ENCODE results near the gene MUC4. TPM values are rescaled to one million over a fixed set of nuclear protein-coding genes. Genes with fewer than 3 reads are reported as not detected.
A peak's percentile ranks its signal among the peaks of the same experiment; 100 is the strongest.
"Not testable (repeated sequence)": the region's sequence is repeated elsewhere in the genome, so short reads cannot be mapped to it uniquely, and the experiment has no call there.

The MUC4 gene
- total RNA-seq, 1 donor from 2014 or later, result 0.60 TPM

- H3K9me3 Mint-ChIP-seq (ENCODE audit: low read depth), result no peaks in the 10 kb centered on the region
- TF ChIP-seq, protein P1, sequence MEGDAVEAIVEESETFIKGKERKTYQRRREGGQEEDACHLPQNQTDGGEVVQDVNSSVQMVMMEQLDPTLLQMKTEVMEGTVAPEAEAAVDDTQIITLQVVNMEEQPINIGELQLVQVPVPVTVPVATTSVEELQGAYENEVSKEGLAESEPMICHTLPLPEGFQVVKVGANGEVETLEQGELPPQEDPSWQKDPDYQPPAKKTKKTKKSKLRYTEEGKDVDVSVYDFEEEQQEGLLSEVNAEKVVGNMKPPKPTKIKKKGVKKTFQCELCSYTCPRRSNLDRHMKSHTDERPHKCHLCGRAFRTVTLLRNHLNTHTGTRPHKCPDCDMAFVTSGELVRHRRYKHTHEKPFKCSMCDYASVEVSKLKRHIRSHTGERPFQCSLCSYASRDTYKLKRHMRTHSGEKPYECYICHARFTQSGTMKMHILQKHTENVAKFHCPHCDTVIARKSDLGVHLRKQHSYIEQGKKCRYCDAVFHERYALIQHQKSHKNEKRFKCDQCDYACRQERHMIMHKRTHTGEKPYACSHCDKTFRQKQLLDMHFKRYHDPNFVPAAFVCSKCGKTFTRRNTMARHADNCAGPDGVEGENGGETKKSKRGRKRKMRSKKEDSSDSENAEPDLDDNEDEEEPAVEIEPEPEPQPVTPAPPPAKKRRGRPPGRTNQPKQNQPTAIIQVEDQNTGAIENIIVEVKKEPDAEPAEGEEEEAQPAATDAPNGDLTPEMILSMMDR (IDR thresholded peaks at IDR 0.05; ENCODE audit: unreplicated experiment), result no peak
- no peaks in the 10 kb centered on the region for H3K36me3 Mint-ChIP-seq (ENCODE audit: insufficient read depth)
- H3K4me1 Mint-ChIP-seq (ENCODE audit: low read depth), result no peaks in the 10 kb centered on the region
- DNase-seq (ENCODE audit: low spot score, unreplicated experiment), result no peak
- H3K27me3 Mint-ChIP-seq, result peaks cover 19% of the 10 kb centered on the region
- H3K4me3 Mint-ChIP-seq (ENCODE audit: low read depth), result no peak overlapping the region
- H3K27ac Mint-ChIP-seq, result no peak overlapping the region
Measured at GRCh38 chr3:195777975-195778374, 33.8 kb downstream of the MUC4 start.

- Mint-ChIP-seq H3K4me1 (ENCODE audit: low read depth) (no peaks in the 10 kb centered on the region), H3K36me3 (ENCODE audit: insufficient read depth) (no peaks in the 10 kb centered on the region), H3K9me3 (ENCODE audit: low read depth) (no peaks in the 10 kb centered on the region), H3K27ac (no peak overlapping the region), H3K27me3 (peaks cover 4% of the 10 kb centered on the region), H3K4me3 (ENCODE audit: low read depth) (no peak overlapping the region)
- no peak for DNase-seq (ENCODE audit: low spot score, unreplicated experiment)
- TF ChIP-seq, protein P1 (IDR thresholded peaks at IDR 0.05; ENCODE audit: unreplicated experiment), result peak; percentile 57
Measured at GRCh38 chr3:195774917-195775316, 36.8 kb downstream of the MUC4 start.

DNA sequence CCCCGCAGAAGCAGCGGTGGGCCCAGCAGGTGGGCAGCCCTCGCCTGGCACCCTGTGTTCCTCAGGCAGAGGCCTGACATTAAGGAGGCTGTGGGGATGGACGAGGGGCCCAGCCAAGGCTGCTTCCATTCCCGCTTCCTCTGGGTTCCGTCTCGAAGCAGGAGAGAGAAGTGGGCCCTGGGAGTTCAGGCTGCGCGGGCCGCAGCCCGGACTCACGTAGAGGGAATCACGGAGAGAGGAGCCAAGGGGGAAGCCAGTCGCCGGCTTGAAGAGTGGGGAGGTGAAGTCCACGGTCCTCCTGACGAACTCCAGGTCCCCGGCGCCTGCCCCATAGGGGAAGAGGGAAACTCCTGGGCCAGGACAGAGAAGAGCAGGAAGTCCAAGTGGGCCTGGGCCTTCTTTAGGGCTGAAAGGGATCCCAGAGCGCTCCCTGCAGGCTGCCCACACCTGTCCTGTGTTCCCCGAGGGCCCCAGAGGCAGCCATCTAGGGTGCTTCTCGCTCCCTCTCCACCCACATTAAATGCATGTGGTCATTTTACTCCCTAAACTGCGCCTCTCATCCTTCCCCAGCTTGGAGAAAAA is 37.7 kb downstream of the MUC4 start:
- Mint-ChIP-seq H3K4me3 (ENCODE audit: low read depth) (no peak overlapping the region), H3K9me3 (ENCODE audit: low read depth) (no peaks in the 10 kb centered on the region), H3K27ac (no peak overlapping the region), H3K4me1 (ENCODE audit: low read depth) (no peaks in the 10 kb centered on the region), H3K27me3 (peaks cover 7% of the 10 kb centered on the region), H3K36me3 (ENCODE audit: insufficient read depth) (no peaks in the 10 kb centered on the region)
- TF ChIP-seq, protein P1 (IDR thresholded peaks at IDR 0.05; ENCODE audit: unreplicated experiment), result no peak
- DNase-seq (ENCODE audit: low spot score, unreplicated experiment), result no peak

- H3K9me3 Mint-ChIP-seq (ENCODE audit: low read depth), result no peaks in the 10 kb centered on the region
- H3K27me3 Mint-ChIP-seq, result peaks cover 7% of the 10 kb centered on the region
- TF ChIP-seq, protein P1 (IDR thresholded peaks at IDR 0.05; ENCODE audit: unreplicated experiment), result no peak
- H3K36me3 Mint-ChIP-seq (ENCODE audit: insufficient read depth), result no peaks in the 10 kb centered on the region
- no peak overlapping the region for H3K27ac Mint-ChIP-seq
- H3K4me1 Mint-ChIP-seq (ENCODE audit: low read depth), result no peaks in the 10 kb centered on the region
- H3K4me3 Mint-ChIP-seq (ENCODE audit: low read depth), result no peak overlapping the region
- DNase-seq (ENCODE audit: low spot score, unreplicated experiment), result no peak
Measured at GRCh38 chr3:195771646-195772300, 40.0 kb downstream of the MUC4 start.

GRCh38 chr3:195770841-195771645 is 40.7 kb downstream of the MUC4 start:
- H3K27ac Mint-ChIP-seq; H3K4me1 Mint-ChIP-seq (ENCODE audit: low read depth); H3K27me3 Mint-ChIP-seq; H3K36me3 Mint-ChIP-seq (ENCODE audit: insufficient read depth); DNase-seq (ENCODE audit: low spot score, unreplicated experiment); H3K9me3 Mint-ChIP-seq (ENCODE audit: low read depth); H3K4me3 Mint-ChIP-seq (ENCODE audit: low read depth): not testable (repeated sequence)
